Measurements from ENCODE around the gene SUPT20H. TPM values are rescaled to one million over a fixed set of nuclear protein-coding genes. Genes with fewer than 3 reads are reported as not detected.

Gene SUPT20H
- total RNA-seq, 1 donor from 2014 or later, result 55.3 TPM

GRCh38 chr13:36973009-36973408 lies 86.5 kb downstream of the SUPT20H start:
- intact Hi-C loops (cut with DNase I), result no loop called here
- no peak for DNase-seq
- H3K27me3 ChIP-seq (ENCODE audit: low read depth), result no peaks in the 10 kb centered on the region
- no peak overlapping the region for H3K4me3 ChIP-seq
- no peaks in the 10 kb centered on the region for H3K9me3 ChIP-seq
- TF ChIP-seq CTCF (IDR thresholded peaks at IDR 0.05), result no peak
- H3K36me3 ChIP-seq, result peaks cover 67% of the 10 kb centered on the region
- ATAC-seq, result no peak
- H3K27ac ChIP-seq, result no peak overlapping the region
- no peaks in the 10 kb centered on the region for H3K4me1 ChIP-seq

DNA sequence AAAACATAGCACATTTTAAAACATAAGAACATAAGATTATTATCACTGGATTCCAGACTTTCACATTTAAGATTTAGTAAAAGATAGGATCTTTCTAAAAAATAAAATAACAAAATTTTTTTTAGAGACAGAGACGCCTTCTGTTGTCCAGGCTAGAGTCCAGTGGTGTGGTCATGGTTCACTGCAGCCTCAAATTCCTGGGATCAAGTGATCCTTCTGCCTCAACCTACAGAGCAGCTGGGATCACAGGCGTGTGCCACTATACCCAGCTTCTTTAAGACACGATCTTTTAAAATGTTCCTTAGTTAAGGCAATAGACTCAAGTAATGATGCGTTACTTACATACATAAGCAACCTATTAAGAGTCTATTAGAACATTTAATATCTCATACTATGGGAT lies 93.1 kb downstream of the SUPT20H start:
- DNase-seq (no peak), ATAC-seq (no peak)
- TF ChIP-seq CTCF (IDR thresholded peaks at IDR 0.05), result no peak
- H3K9me3 ChIP-seq, result no peaks in the 10 kb centered on the region
- H3K4me3 ChIP-seq, result no peak overlapping the region
- H3K4me1 ChIP-seq, result no peaks in the 10 kb centered on the region
- no peak overlapping the region for H3K27ac ChIP-seq
- no peaks in the 10 kb centered on the region for H3K27me3 ChIP-seq (ENCODE audit: low read depth)
- H3K36me3 ChIP-seq, result peaks cover 98% of the 10 kb centered on the region
- intact Hi-C loops (cut with DNase I), result no loop called here

GRCh38 chr13:36965767-36966166 lies 93.7 kb downstream of the SUPT20H start:
- peaks cover 98% of the 10 kb centered on the region for H3K36me3 ChIP-seq
- no peak for DNase-seq
- intact Hi-C loops (cut with DNase I), result no loop called here
- TF ChIP-seq CTCF (IDR thresholded peaks at IDR 0.05), result no peak
- H3K4me1 ChIP-seq, result no peaks in the 10 kb centered on the region
- no peaks in the 10 kb centered on the region for H3K9me3 ChIP-seq
- no peak overlapping the region for H3K27ac ChIP-seq
- no peak for ATAC-seq
- no peaks in the 10 kb centered on the region for H3K27me3 ChIP-seq (ENCODE audit: low read depth)
- no peak overlapping the region for H3K4me3 ChIP-seq

DNA sequence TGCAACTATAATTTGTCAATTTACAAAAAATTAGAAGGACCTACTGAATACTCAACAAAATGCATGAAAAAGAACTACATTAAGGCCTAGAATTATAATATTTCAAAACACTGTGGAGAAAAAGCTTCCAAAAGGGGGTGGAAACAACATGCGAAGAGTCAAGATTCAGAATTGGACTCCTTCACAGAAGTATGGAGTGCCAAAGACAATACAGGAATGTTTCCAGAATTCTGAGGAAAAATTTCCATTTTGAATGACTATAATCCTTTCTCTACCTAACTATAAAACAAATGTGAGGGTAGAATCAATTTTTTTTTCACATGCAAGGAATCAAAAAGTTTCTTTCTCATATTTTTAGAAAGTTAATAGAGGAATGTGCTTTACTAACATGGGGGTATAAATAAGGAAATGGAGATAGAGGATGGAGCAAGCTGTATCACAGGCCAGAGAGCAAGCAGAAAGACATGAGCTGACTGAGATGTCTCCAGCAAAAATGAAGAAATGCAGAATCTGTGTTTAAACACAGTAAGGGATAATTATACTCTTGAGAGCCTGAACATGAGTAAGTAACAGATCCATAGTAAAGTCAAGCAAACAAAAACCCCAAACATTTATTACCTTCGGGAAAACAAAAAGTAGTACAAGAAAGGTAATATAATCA lies 99.9 kb downstream of the SUPT20H start:
- Histone ChIP-seq H3K4me3 (no peak overlapping the region), H3K9me3 (no peaks in the 10 kb centered on the region), H3K36me3 (peaks cover 54% of the 10 kb centered on the region), H3K4me1 (no peaks in the 10 kb centered on the region), H3K27me3 (ENCODE audit: low read depth) (no peaks in the 10 kb centered on the region), H3K27ac (no peak overlapping the region)
- intact Hi-C loops (cut with DNase I), result no loop called here
- DNase-seq (no peak), ATAC-seq (no peak)
- no peak for TF ChIP-seq CTCF (IDR thresholded peaks at IDR 0.05)

Other genes with a start within 250 kb of the SUPT20H start
- gene RFXAP, start 240.5 kb downstream of the SUPT20H start, total RNA-seq, result 5.4 TPM
- gene SMAD9, start 139.4 kb downstream of the SUPT20H start, total RNA-seq, result 17.6 TPM
- gene ALG5, start 60.3 kb downstream of the SUPT20H start, total RNA-seq, result 30.6 TPM
- gene EXOSC8, start 58.9 kb downstream of the SUPT20H start, total RNA-seq, result 33.2 TPM
- gene CSNK1A1L, start 46.0 kb upstream of the SUPT20H start, total RNA-seq, result not detected

Measured in lower lobe of right lung (tissue), 2 donors.